HG03571 (cell line): ENCODE measurements around the gene EP400.

Experiments used
- ATAC-seq: cut with Tn5 transposase; IDR thresholded peaks from one replicate; pipeline ENCODE4 v1.9.1; 2021; ENCODE audit not compliant: unreplicated experiment

Gene EP400

DNA sequence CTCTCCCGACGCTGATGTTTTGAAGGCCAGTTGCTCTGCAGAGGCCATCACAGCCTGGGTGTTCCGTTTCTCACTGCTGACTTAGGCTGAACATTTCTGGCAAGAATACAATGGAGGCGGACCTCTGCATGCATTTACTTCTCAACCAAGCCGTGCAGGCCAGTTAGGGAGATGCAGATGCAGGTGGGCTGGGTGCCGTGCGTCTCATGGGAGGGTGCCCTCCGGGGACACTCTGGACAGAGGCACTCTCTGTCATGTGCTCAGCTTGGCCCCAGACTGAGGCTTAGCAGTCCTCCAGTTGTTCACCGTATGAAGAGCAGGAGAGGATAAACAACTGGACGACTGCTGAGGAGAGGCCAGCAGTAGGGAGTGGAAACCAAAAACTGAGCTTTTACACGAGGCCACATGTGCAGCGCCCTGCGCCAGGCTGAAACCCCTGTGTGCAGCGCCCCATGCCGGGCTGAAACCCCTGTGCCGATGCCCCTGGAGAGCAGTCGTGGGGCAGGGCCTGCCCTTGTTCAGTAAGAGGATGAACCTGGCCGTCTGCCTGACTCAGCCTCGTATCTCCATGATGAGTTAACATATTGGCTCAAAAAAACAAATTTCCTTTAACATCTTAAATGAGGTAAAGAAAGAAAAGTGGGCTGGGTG is 162.0 kb downstream of the EP400 start:
- no peak for ATAC-seq

- no peak for ATAC-seq
Measured at GRCh38 chr12:132114667-132115066, 164.9 kb downstream of the EP400 start.

DNA sequence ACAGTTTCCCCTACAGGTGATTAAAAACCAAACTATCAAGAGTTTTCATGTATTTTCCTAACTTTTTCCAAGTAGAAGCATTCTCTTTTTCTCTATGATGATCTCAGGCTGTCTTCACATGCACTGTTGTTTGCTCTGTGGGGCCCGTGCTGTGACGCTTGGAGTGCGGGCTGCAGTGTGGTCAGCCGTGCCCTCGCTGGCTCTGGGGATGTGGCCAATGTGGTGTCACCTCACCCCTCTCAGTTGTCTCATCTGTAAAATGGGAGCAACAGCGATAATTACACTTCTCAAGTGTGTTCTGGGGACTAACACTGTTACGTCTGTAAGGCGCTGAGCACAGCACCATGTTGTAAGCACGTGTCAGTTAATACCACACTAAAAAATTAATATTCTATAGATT is 165.8 kb downstream of the EP400 start:
- ATAC-seq: no peak

GRCh38 chr12:132116709-132117557 is 167.2 kb downstream of the EP400 start:
- no peak for ATAC-seq

DNA sequence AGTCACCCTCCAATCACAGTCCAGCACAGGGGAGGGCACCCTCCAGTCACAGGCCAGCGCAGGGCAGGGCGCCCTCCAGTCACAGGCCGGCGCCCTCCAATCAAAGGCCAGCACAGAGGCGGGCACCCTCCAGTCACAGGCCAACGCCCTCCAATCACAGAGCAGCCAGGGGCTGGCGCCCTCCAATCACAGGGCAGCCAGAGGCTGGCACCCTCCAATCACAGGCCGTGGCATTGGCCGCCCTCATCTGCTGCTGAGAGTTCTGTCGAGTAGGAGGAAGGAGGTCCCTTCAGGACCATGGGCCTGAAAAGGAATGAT is 167.8 kb downstream of the EP400 start:
- ATAC-seq: no peak

GRCh38 chr12:132118876-132119275 is 169.1 kb downstream of the EP400 start:
- no peak for ATAC-seq

GRCh38 chr12:132121283-132121682 is 171.5 kb downstream of the EP400 start:
- no peak for ATAC-seq

DNA sequence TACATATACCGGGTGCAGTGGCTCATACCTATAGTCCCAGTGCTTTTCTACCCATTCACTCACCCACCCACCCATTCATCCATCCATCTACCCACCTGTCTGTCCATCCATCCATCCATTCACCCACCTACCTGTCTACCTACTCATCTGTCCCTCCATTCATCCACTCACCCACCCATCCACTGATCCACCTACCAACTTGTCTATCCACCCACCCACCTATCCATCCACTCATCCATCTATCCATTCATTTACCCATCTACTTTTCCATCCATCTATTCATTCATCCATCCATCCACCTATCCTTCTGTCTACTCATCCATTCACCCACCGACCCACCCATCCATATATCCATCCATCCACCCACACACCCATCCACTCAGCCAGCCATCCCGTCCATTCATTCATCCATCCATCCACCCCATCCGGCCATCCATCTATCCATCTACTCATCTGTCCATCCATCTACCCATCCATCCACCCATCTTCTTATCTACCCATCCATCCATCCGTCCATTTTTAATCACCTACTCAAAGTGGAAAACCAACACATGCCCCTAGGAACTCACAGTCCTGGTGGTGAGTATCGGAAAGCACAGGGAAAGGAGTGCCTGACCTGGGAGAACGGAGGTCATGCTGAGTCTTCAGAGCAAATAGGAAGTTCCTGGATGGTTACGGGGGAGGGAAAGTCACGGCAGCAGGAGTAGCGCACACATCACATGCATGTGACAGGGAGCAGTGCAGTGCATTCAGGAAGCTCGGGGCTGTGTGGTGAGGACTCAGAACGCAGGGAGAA is 174.4 kb downstream of the EP400 start:
- ATAC-seq: no peak

GRCh38 chr12:132124766-132125425 is 175.2 kb downstream of the EP400 start:
- ATAC-seq: no peak

DNA sequence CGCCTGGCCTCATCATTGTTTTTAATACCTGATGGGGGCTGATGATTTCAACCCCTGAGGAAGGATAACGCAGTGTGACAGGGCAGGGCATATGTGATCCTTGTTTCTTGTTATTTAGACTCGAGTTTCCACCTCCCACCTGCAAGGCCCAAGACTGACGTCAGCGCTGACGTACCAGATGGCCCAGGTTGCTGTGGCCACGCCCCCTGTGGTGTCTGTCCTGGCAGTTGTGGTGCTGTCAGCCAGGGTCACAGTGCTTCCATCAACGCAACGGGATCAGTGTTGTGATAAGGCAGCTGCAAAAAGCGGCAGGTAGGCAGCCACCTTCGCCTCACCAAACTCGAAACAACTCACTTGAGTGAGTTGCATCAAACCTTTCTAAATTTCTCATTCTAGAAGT is 176.0 kb downstream of the EP400 start:
- ATAC-seq: no peak

DNA sequence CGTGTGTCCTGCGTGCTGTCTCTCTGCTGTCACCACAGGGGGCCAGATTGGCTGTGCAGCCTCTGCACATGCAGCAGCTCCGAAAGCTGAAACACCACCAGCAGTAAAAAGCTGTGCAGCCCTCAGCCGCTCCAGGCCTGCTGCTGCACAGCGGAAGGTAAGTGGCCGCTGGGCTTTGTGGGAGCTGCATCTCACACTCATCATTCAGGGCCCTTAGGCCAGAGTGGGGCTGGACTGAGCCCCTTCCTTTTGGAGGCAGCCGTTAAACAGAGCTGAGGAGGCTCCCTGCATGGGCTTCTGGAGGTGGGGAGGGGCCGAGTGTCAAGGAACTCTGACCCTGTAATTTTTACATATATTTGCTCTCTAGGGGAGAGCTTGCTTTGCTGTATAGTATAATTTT is 177.3 kb downstream of the EP400 start:
- ATAC-seq: no peak

- no peak for ATAC-seq
Measured at GRCh38 chr12:132129007-132129406, 179.3 kb downstream of the EP400 start.

GRCh38 chr12:132130690-132131089 is 180.9 kb downstream of the EP400 start:
- no peak for ATAC-seq
